Measurements from ENCODE around the gene DYTN. TPM values are rescaled to one million over a fixed set of nuclear protein-coding genes. Genes with fewer than 3 reads are reported as not detected.

Gene DYTN
- total RNA-seq, 3 donors from 2014 or later (not counting 1 experiment from before 2014, with no cell fraction given), result not detected

- TF ChIP-seq CTCF (IDR thresholded peaks at IDR 0.05), result no peak
- H3K27me3 Mint-ChIP-seq (ENCODE audit: low read depth in 2 of 2), result peaks cover 14 to 21% of the 10 kb centered on the region in 2 donors
- H3K27ac ChIP-seq (ENCODE audit: low read length), result no peak overlapping the region
- no peaks in the 10 kb centered on the region for H3K9me3 ChIP-seq (ENCODE audit: control insufficient read depth, insufficient read depth, low read length)
- H3K36me3 Mint-ChIP-seq, result no peaks in the 10 kb centered on the region
- H3K36me3 ChIP-seq (ENCODE audit: control insufficient read depth, insufficient read depth, low read length), result no peaks in the 10 kb centered on the region
- H3K4me3 ChIP-seq (ENCODE audit: low read length), result no peak overlapping the region
- no peak overlapping the region for H3K4me3 Mint-ChIP-seq
- no peaks in the 10 kb centered on the region for H3K4me1 ChIP-seq (ENCODE audit: control insufficient read depth, insufficient read depth, low read length)
- peaks cover 3% of the 10 kb centered on the region for H3K27me3 ChIP-seq (ENCODE audit: control insufficient read depth, insufficient read depth, low read length)
- no peak for DNase-seq
- under 1% methylated on average over 8 of the region's 8 CpGs for WGBS (ENCODE audit: insufficient coverage)
- H3K4me1 Mint-ChIP-seq, result no peaks in the 10 kb centered on the region
- ATAC-seq, result no peak
- no peak overlapping the region for H3K27ac Mint-ChIP-seq
- intact Hi-C loops (cut with micrococcal nuclease), result no loop called here
- no peaks in the 10 kb centered on the region for H3K9me3 Mint-ChIP-seq
Observed at GRCh38 chr2:206700156-206700555, 18.0 kb downstream of the DYTN start.

GRCh38 chr2:206698811-206699210 lies 19.4 kb downstream of the DYTN start:
- no peaks in the 10 kb centered on the region for H3K9me3 ChIP-seq (ENCODE audit: control insufficient read depth, insufficient read depth, low read length)
- no peaks in the 10 kb centered on the region for H3K4me1 Mint-ChIP-seq
- H3K36me3 ChIP-seq (ENCODE audit: control insufficient read depth, insufficient read depth, low read length), result no peaks in the 10 kb centered on the region
- no peaks in the 10 kb centered on the region for H3K36me3 Mint-ChIP-seq
- ATAC-seq (no peak), DNase-seq (no peak)
- no peaks in the 10 kb centered on the region for H3K4me1 ChIP-seq (ENCODE audit: control insufficient read depth, insufficient read depth, low read length)
- TF ChIP-seq CTCF (IDR thresholded peaks at IDR 0.05), result no peak
- peaks cover 3% of the 10 kb centered on the region for H3K27me3 ChIP-seq (ENCODE audit: control insufficient read depth, insufficient read depth, low read length)
- H3K9me3 Mint-ChIP-seq, result no peaks in the 10 kb centered on the region
- H3K4me3 Mint-ChIP-seq, result no peak overlapping the region
- H3K4me3 ChIP-seq (ENCODE audit: low read length), result no peak overlapping the region
- peaks cover 14 to 21% of the 10 kb centered on the region in 2 donors for H3K27me3 Mint-ChIP-seq (ENCODE audit: low read depth in 2 of 2)
- no peak overlapping the region for H3K27ac Mint-ChIP-seq
- intact Hi-C loops (cut with micrococcal nuclease), result no loop called here
- 94% methylated on average over 3 of the region's 3 CpGs for WGBS (ENCODE audit: insufficient coverage)
- H3K27ac ChIP-seq (ENCODE audit: low read length), result no peak overlapping the region

DNA sequence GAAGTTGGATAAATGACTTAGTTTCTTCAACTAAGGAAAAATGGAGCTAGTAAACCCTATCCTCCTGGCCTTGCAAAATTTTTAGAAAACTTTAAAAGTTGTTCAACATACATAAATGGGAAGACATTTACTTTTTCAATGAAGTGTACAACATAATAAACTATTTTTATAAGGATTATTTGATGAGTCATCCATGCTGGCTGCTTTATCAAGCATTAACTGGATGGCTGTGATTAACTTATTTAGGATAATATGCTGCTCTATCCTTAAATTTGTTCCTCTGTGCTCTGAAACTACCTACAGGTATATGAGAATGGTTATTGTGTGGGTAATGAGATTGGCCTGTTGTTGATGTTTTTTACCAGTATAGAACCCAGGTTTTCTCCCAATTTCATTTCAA lies 21.3 kb downstream of the DYTN start:
- no peaks in the 10 kb centered on the region for H3K4me1 Mint-ChIP-seq
- Histone ChIP-seq H3K27ac (ENCODE audit: low read length) (no peak overlapping the region), H3K4me1 (ENCODE audit: control insufficient read depth, insufficient read depth, low read length) (no peaks in the 10 kb centered on the region), H3K36me3 (ENCODE audit: control insufficient read depth, insufficient read depth, low read length) (no peaks in the 10 kb centered on the region), H3K4me3 (ENCODE audit: low read length) (no peak overlapping the region), H3K27me3 (ENCODE audit: control insufficient read depth, insufficient read depth, low read length) (peaks cover 3% of the 10 kb centered on the region), H3K9me3 (ENCODE audit: control insufficient read depth, insufficient read depth, low read length) (no peaks in the 10 kb centered on the region)
- no peak for DNase-seq
- intact Hi-C loops (cut with micrococcal nuclease), result no loop called here
- no peak for ATAC-seq
- peaks cover 11 to 13% of the 10 kb centered on the region in 2 donors for H3K27me3 Mint-ChIP-seq (ENCODE audit: low read depth in 2 of 2)
- no peak for TF ChIP-seq CTCF (IDR thresholded peaks at IDR 0.05)
- no peaks in the 10 kb centered on the region for H3K9me3 Mint-ChIP-seq
- H3K36me3 Mint-ChIP-seq, result no peaks in the 10 kb centered on the region
- H3K27ac Mint-ChIP-seq, result no peak overlapping the region
- H3K4me3 Mint-ChIP-seq, result no peak overlapping the region

DNA sequence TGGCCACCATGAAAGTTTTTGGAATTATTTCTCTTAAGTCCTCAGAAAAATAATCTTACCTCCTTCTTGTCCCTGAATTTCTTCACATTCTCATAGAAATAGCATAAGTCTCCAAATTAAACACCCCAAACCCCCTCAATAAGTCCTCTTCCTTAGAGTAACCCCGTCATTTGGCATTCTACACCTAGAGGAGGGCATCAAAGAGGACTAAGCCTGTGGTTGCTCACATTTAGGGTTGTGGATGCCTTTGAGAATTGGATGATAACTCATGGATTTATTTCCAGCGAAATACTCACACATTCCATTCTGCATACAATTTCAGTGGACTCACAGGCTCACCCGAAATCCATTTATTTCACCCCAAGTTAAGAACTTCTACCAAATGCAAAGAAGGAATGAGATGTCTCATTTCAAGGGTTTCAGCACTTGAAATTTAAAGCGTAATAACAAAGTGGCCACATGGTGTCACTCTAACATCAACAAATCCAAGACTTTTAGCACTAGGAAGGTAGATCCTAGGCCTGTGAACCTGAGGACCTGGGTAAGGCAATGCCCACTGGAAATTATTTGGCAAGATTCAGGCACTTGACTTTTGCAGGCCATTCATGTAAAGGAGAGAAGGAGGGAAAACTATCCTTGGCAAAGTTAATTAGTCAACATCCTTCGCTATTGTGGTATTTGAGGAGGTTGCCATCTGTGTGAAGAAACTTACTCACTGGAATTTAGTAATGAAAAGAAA lies 24.6 kb downstream of the DYTN start:
- WGBS (ENCODE audit: insufficient coverage), result 55% methylated on average over 4 of the region's 5 CpGs
- no peaks in the 10 kb centered on the region for H3K27me3 ChIP-seq (ENCODE audit: control insufficient read depth, insufficient read depth, low read length)
- DNase-seq, result peak in 1 of 2 donors; percentile 77
- Mint-ChIP-seq H3K27me3 (ENCODE audit: low read depth in 2 of 2) (peaks cover 3 to 7% of the 10 kb centered on the region in 2 donors), H3K9me3 (no peaks in the 10 kb centered on the region), H3K27ac (no peak overlapping the region), H3K36me3 (no peaks in the 10 kb centered on the region), H3K4me1 (no peaks in the 10 kb centered on the region), H3K4me3 (no peak overlapping the region)
- intact Hi-C loops (cut with micrococcal nuclease), result loop anchor here (1.0 to 5.0 kb wide), 3 partner anchors 88 to 1379 kb away; no protein-coding TSS in a partner anchor
- no peak overlapping the region for H3K27ac ChIP-seq (ENCODE audit: low read length)
- no peaks in the 10 kb centered on the region for H3K9me3 ChIP-seq (ENCODE audit: control insufficient read depth, insufficient read depth, low read length)
- ATAC-seq, result peak in 2 of 3 donors; percentile 52 to 63
- TF ChIP-seq CTCF (IDR thresholded peaks at IDR 0.05), result peak; percentile 62
- H3K4me3 ChIP-seq (ENCODE audit: low read length), result no peak overlapping the region
- H3K36me3 ChIP-seq (ENCODE audit: control insufficient read depth, insufficient read depth, low read length), result no peaks in the 10 kb centered on the region
- H3K4me1 ChIP-seq (ENCODE audit: control insufficient read depth, insufficient read depth, low read length), result no peaks in the 10 kb centered on the region

Measured in natural killer cell (primary cell).